Naive thymus-derived CD4-positive, alpha-beta T cell (primary cell): ENCODE results near the gene FSHB. TPM values are rescaled to one million over a fixed set of nuclear protein-coding genes. Genes with fewer than 3 reads are reported as not detected.
"Not testable (repeated sequence)": the region's sequence is repeated elsewhere in the genome, so short reads cannot be mapped to it uniquely, and the experiment has no call there.

Experiments
- ATAC-seq: fragments of 150-1000 bp; cut with Tn5 transposase; 2 replicates; pipeline ENCODE4 v1.10.0; 2021; ENCODE audit warnings: mild to moderate bottlenecking, moderate library complexity
- CTCF ChIA-PET: fragments of 350-600 bp; sonication (Branson Sonifier 250); formaldehyde crosslinking; loops from one replicate; lab custom pipeline; 2021; ENCODE audit warnings: antibody characterized with exemption; lab: Charles Lee
- POLR2A ChIA-PET: fragments of 350-600 bp; sonication (Branson Sonifier 250); formaldehyde crosslinking; loops from one replicate; lab custom pipeline; 2021; ENCODE audit warnings: antibody characterized with exemption, inconsistent platforms; lab: Charles Lee
- DNase-seq, 9 donors: peaks; one replicate each; pipeline versions ENCODE4 v3.0.0 to v3.0.0-alpha.2; 2020 to 2022; ENCODE audit warnings: mixed read lengths in 1 of 9
- H3K27ac ChIP-seq: one replicate; pipeline ENCODE4 v1.7.0; 2013; ENCODE audit warnings: mild to moderate bottlenecking, low read depth, low read length, moderate library complexity
- H3K27me3 ChIP-seq, 2 donors: one replicate each; pipeline ENCODE4 v1.7.0; 2013; ENCODE audit warnings: low read length in 2 of 2, mild to moderate bottlenecking in 2 of 2, moderate library complexity in 2 of 2; ENCODE audit not compliant: control insufficient read depth in 2 of 2, insufficient read depth in 2 of 2
- H3K36me3 ChIP-seq, 3 experiments: 1 replicate in 2 of 3; 2 replicates in 1 of 3; pipeline ENCODE4 v1.7.0; 2013; ENCODE audit warnings: low read length in 3 of 3, mild to moderate bottlenecking in 3 of 3, moderate library complexity in 1 of 3; ENCODE audit not compliant: insufficient read depth in 3 of 3, control insufficient read depth in 2 of 3
- H3K4me1 ChIP-seq, 2 donors: one replicate each; pipeline ENCODE4 v1.7.0; 2013; ENCODE audit warnings: low read length in 2 of 2, mild to moderate bottlenecking in 2 of 2, moderate library complexity in 1 of 2; ENCODE audit not compliant: control insufficient read depth in 2 of 2, insufficient read depth in 2 of 2
- H3K4me3 ChIP-seq: 2 replicates; pipeline ENCODE4 v1.7.0; 2013; ENCODE audit warnings: mild to moderate bottlenecking, low read length
- H3K9me3 ChIP-seq, 3 experiments: 1 replicate in 2 of 3; 2 replicates in 1 of 3; pipeline ENCODE4 v1.7.0; 2013; ENCODE audit warnings: low read length in 3 of 3; ENCODE audit not compliant: control insufficient read depth in 2 of 3
- H3K27ac Mint-ChIP-seq, 9 donors: one replicate each; pipeline ENCODE4 v1.8.0; 2020 to 2022; ENCODE audit warnings: mixed read lengths in 9 of 9, mild to moderate bottlenecking in 8 of 9, moderate library complexity in 5 of 9, inconsistent platforms in 2 of 9
- H3K27me3 Mint-ChIP-seq, 5 donors: one replicate each; pipeline ENCODE4 v1.8.0; 2021 to 2022; ENCODE audit warnings: mixed read lengths in 5 of 5, mild to moderate bottlenecking in 1 of 5
- H3K36me3 Mint-ChIP-seq, 5 donors: one replicate each; pipeline ENCODE4 v1.8.0; 2020 to 2022; ENCODE audit warnings: mixed read lengths in 5 of 5, mild to moderate bottlenecking in 3 of 5, inconsistent platforms in 1 of 5
- H3K4me1 Mint-ChIP-seq, 7 donors: one replicate each; pipeline ENCODE4 v1.8.0; 2020 to 2022; ENCODE audit warnings: mixed read lengths in 7 of 7, mild to moderate bottlenecking in 3 of 7, inconsistent platforms in 1 of 7
- H3K4me3 Mint-ChIP-seq, 10 donors: one replicate each; pipeline ENCODE4 v1.8.0; 2020 to 2022; ENCODE audit warnings: mild to moderate bottlenecking in 10 of 10, mixed read lengths in 10 of 10, moderate library complexity in 6 of 10, inconsistent platforms in 2 of 10
- H3K9me3 Mint-ChIP-seq, 11 donors: one replicate each; pipeline ENCODE4 v1.8.0; 2020 to 2022; ENCODE audit warnings: mixed read lengths in 11 of 11, mild to moderate bottlenecking in 4 of 11, inconsistent platforms in 1 of 11, moderate library complexity in 1 of 11
- intact Hi-C, 2 donors: fragments of 100-400 bp; cut with micrococcal nuclease; formaldehyde crosslinking; loops; one replicate each; pipeline ENCODE4 v1.15.1; 2023
- polyA plus RNA-seq, 2 donors: library from polyadenylated mRNA; unstranded; fragments of 300-500 nt; fragmentation: Illumina TruSeq; gene quantifications; one replicate each; pipeline ENCODE4 v1.2.3, GENCODE V29; 2021
- total RNA-seq, 6 experiments: library from RNA in 5 of 6; stranded (reverse) in 5 of 6; gene quantifications; 1 replicate in 5 of 6; 2 replicates in 1 of 6; pipeline ENCODE4 v1.2.3 and lab custom pipeline; 2021 to 2026

The FSHB gene
- total and polyA plus RNA-seq, 7 experiments from 2014 or later = not detected

GRCh38 chr11:30260813-30261212 lies 30.0 kb downstream of the FSHB start:
- H3K36me3 ChIP-seq = no peaks in the 10 kb centered on the region
- H3K27ac ChIP-seq = no peak overlapping the region
- intact Hi-C loops = no loop called here
- no peaks in the 10 kb centered on the region for H3K4me1 Mint-ChIP-seq
- POLR2A ChIA-PET = no interaction called here
- CTCF ChIA-PET = no interaction called here
- peaks cover 0 to 10% (median 0%) of the 10 kb centered on the region in 5 donors for H3K27me3 Mint-ChIP-seq
- peaks cover 0 to 10% (median 3%) of the 10 kb centered on the region in 11 donors for H3K9me3 Mint-ChIP-seq
- H3K27me3 ChIP-seq = no peaks in the 10 kb centered on the region
- DNase-seq (no peak), ATAC-seq (no peak)
- no peaks in the 10 kb centered on the region for H3K4me1 ChIP-seq
- no peak overlapping the region for H3K4me3 ChIP-seq
- no peak overlapping the region for H3K4me3 Mint-ChIP-seq
- no peak overlapping the region for H3K27ac Mint-ChIP-seq
- no peaks in the 10 kb centered on the region for H3K9me3 ChIP-seq
- no peaks in the 10 kb centered on the region for H3K36me3 Mint-ChIP-seq

- Histone ChIP-seq H3K27ac (no peak overlapping the region), H3K36me3 (no peaks in the 10 kb centered on the region), H3K27me3 (no peaks in the 10 kb centered on the region), H3K4me1 (no peaks in the 10 kb centered on the region), H3K4me3 (no peak overlapping the region), H3K9me3 (no peaks in the 10 kb centered on the region)
- no peak for ATAC-seq
- intact Hi-C loops = no loop called here
- CTCF ChIA-PET = no interaction called here
- no peaks in the 10 kb centered on the region for H3K36me3 Mint-ChIP-seq
- no peak overlapping the region for H3K27ac Mint-ChIP-seq
- no peaks in the 10 kb centered on the region for H3K4me1 Mint-ChIP-seq
- POLR2A ChIA-PET = no interaction called here
- peaks cover 0 to 13% (median 4%) of the 10 kb centered on the region in 11 donors for H3K9me3 Mint-ChIP-seq
- no peak for DNase-seq
- H3K27me3 Mint-ChIP-seq = peaks cover 0 to 14% (median 0%) of the 10 kb centered on the region in 5 donors
- H3K4me3 Mint-ChIP-seq = no peak overlapping the region
These were observed 31.0 kb downstream of the FSHB start for GRCh38 chr11:30261821-30262220.

- H3K4me3 ChIP-seq, H3K9me3 ChIP-seq, intact Hi-C loops, H3K27ac Mint-ChIP-seq, CTCF ChIA-PET, H3K27ac ChIP-seq, H3K4me1 Mint-ChIP-seq, H3K36me3 ChIP-seq, DNase-seq, H3K4me3 Mint-ChIP-seq, H3K27me3 ChIP-seq, H3K4me1 ChIP-seq, POLR2A ChIA-PET, ATAC-seq, H3K36me3 Mint-ChIP-seq: not testable (repeated sequence)
- peaks cover 7 to 32% (median 23%) of the 10 kb centered on the region in 5 donors for H3K27me3 Mint-ChIP-seq
- peaks cover 0 to 17% (median 4%) of the 10 kb centered on the region in 11 donors for H3K9me3 Mint-ChIP-seq
These were observed 37.8 kb downstream of the FSHB start for GRCh38 chr11:30268638-30269037.

- ChIA-PET CTCF (no interaction called here), POLR2A (no interaction called here)
- no peak for DNase-seq
- no peak overlapping the region for H3K4me3 Mint-ChIP-seq
- Histone ChIP-seq H3K4me3 (no peak overlapping the region), H3K36me3 (no peaks in the 10 kb centered on the region), H3K27ac (no peak overlapping the region), H3K27me3 (no peaks in the 10 kb centered on the region), H3K4me1 (no peaks in the 10 kb centered on the region), H3K9me3 (no peaks in the 10 kb centered on the region)
- no peak for ATAC-seq
- H3K4me1 Mint-ChIP-seq = no peaks in the 10 kb centered on the region
- peaks cover 0 to 12% (median 2%) of the 10 kb centered on the region in 11 donors for H3K9me3 Mint-ChIP-seq
- H3K36me3 Mint-ChIP-seq = no peaks in the 10 kb centered on the region
- no peak overlapping the region for H3K27ac Mint-ChIP-seq
- peaks cover 7 to 36% (median 30%) of the 10 kb centered on the region in 5 donors for H3K27me3 Mint-ChIP-seq
- intact Hi-C loops = no loop called here
These were observed 39.9 kb downstream of the FSHB start for GRCh38 chr11:30270671-30271070.

- peaks cover 8 to 15% (median 13%) of the 10 kb centered on the region in 7 donors for H3K4me1 Mint-ChIP-seq
These were observed 46.4 kb downstream of the FSHB start for GRCh38 chr11:30277176-30277575.

GRCh38 chr11:30279796-30280195 lies 49.0 kb downstream of the FSHB start:
- Histone ChIP-seq H3K27ac (no peak overlapping the region), H3K27me3 (no peaks in the 10 kb centered on the region), H3K36me3 (no peaks in the 10 kb centered on the region), H3K4me1 (peaks cover 9 to 18% of the 10 kb centered on the region in 2 donors), H3K9me3 (no peaks in the 10 kb centered on the region), H3K4me3 (no peak overlapping the region)
- Mint-ChIP-seq H3K9me3 (no peaks in the 10 kb centered on the region), H3K4me1 (peaks cover 9 to 23% (median 15%) of the 10 kb centered on the region in 7 donors), H3K27me3 (peaks cover 0 to 21% (median 9%) of the 10 kb centered on the region in 5 donors), H3K36me3 (no peaks in the 10 kb centered on the region), H3K27ac (no peak overlapping the region), H3K4me3 (no peak overlapping the region)
- POLR2A ChIA-PET = no interaction called here
- DNase-seq = no peak
- CTCF ChIA-PET = no interaction called here
- ATAC-seq = no peak
- intact Hi-C loops = no loop called here

More at GRCh38 chr11:30277176-30277575, 46.4 kb downstream of the FSHB start:
- CTCF ChIA-PET = no interaction called here
- no peaks in the 10 kb centered on the region for H3K36me3 ChIP-seq
- no peak overlapping the region for H3K4me3 Mint-ChIP-seq
- no peak for DNase-seq
- H3K4me3 ChIP-seq = no peak overlapping the region
- ATAC-seq = no peak
- H3K27me3 ChIP-seq = no peaks in the 10 kb centered on the region
- no peaks in the 10 kb centered on the region for H3K36me3 Mint-ChIP-seq
- H3K27ac ChIP-seq = no peak overlapping the region
- peaks cover 6 to 16% of the 10 kb centered on the region in 2 donors for H3K4me1 ChIP-seq
- POLR2A ChIA-PET = no interaction called here
- no peak overlapping the region for H3K27ac Mint-ChIP-seq
- intact Hi-C loops = no loop called here
- H3K9me3 ChIP-seq = no peaks in the 10 kb centered on the region
- H3K9me3 Mint-ChIP-seq = no peaks in the 10 kb centered on the region
- H3K27me3 Mint-ChIP-seq = peaks cover 0 to 26% (median 12%) of the 10 kb centered on the region in 5 donors

GRCh38 chr11:30281476-30282288 lies 50.9 kb downstream of the FSHB start:
- Mint-ChIP-seq H3K36me3 (no peaks in the 10 kb centered on the region), H3K4me1 (peaks cover 9 to 23% (median 15%) of the 10 kb centered on the region in 7 donors), H3K4me3 (peak overlapping the region in 6 of 10 donors; percentile 7 to 50 (median 24)), H3K27ac (peak overlapping the region in 1 of 9 donors; percentile 53), H3K9me3 (no peaks in the 10 kb centered on the region), H3K27me3 (peaks cover 0 to 14% (median 5%) of the 10 kb centered on the region in 5 donors)
- H3K36me3 ChIP-seq = no peaks in the 10 kb centered on the region
- intact Hi-C loops = no loop called here
- CTCF ChIA-PET = no interaction called here
- H3K4me3 ChIP-seq = no peak overlapping the region
- DNase-seq (no peak), ATAC-seq (no peak)
- no peaks in the 10 kb centered on the region for H3K27me3 ChIP-seq
- POLR2A ChIA-PET = no interaction called here
- no peak overlapping the region for H3K27ac ChIP-seq
- peaks cover 9 to 18% of the 10 kb centered on the region in 2 donors for H3K4me1 ChIP-seq
- no peaks in the 10 kb centered on the region for H3K9me3 ChIP-seq
